NT2/D1 (cell line): ENCODE measurements around the gene SLC2A6.

Source experiments
- SUZ12 ChIP-seq: IDR thresholded peaks from 2 replicates; pipeline ENCODE4 v1.6.1; 2011; ENCODE audit not compliant: insufficient read length, insufficient read depth; ENCODE audit errors: extremely low read depth
- YY1 ChIP-seq: IDR thresholded peaks from 2 replicates; pipeline ENCODE4 v1.6.1; 2011; ENCODE audit not compliant: insufficient read length, insufficient read depth

- no peak for TF ChIP-seq SUZ12
- no peak for TF ChIP-seq YY1
Measured at GRCh38 chr9:133493845-133494540, 15.1 kb upstream of the SLC2A6 start.
